AG04450 (cell line): Measurements from ENCODE around the gene RIPPLY3. TPM values are rescaled to one million over a fixed set of nuclear protein-coding genes. Genes with fewer than 3 reads are reported as not detected.
"Not testable (repeated sequence)": the region's sequence is repeated elsewhere in the genome, so short reads cannot be mapped to it uniquely, and the experiment has no call there.

ENCODE experiments used
- CTCF ChIA-PET: fragments of 300-600, 350-600 bp; formaldehyde crosslinking; extraction: SDS; loops from one replicate; lab custom pipeline; 2022; ENCODE audit warnings: antibody characterized with exemption, inconsistent platforms; lab: Charles Lee
- POLR2A ChIA-PET: fragments of 350-600 bp; formaldehyde crosslinking; extraction: SDS; loops from one replicate; lab custom pipeline; 2021; ENCODE audit warnings: antibody characterized with exemption, inconsistent platforms; lab: Yijun Ruan, JAX
- DNase-seq: peaks from one replicate; pipeline ENCODE4 v3.0.0-alpha.2; 2011; ENCODE audit warnings: low read depth, low spot score
- H3K27ac ChIP-seq: one replicate; pipeline ENCODE4 v1.5.1; 2012; ENCODE audit warnings: low read depth, low read length, control low read depth
- H3K27me3 ChIP-seq: one replicate; pipeline ENCODE4 v1.6.0; 2012; ENCODE audit warnings: low read length; ENCODE audit not compliant: control insufficient read depth, insufficient read depth
- H3K4me3 ChIP-seq: 2 replicates; pipeline ENCODE4 v1.5.1; 2011; ENCODE audit warnings: mild to moderate bottlenecking, low read depth, low read length, control low read depth
- H3K9me3 ChIP-seq: 2 replicates; pipeline ENCODE4 v1.5.1; 2012; ENCODE audit warnings: low read length; ENCODE audit not compliant: control insufficient read depth, insufficient read depth
- polyA plus RNA-seq: library from polyadenylated mRNA; depleted of rRNA; stranded (reverse); fragments of >200 nt; gene quantifications from 2 replicates; pipeline ENCODE4 v1.2.3, GENCODE V29; 2011
- TF ChIP-seq, protein P1 (sequence below): IDR thresholded peaks from 2 replicates; pipeline ENCODE4 v1.5.1; 2011; ENCODE audit warnings: low read depth, low read length, control low read depth, inconsistent platforms

The RIPPLY3 gene
- polyA plus RNA-seq, 1 experiment = 0.04 TPM

DNA sequence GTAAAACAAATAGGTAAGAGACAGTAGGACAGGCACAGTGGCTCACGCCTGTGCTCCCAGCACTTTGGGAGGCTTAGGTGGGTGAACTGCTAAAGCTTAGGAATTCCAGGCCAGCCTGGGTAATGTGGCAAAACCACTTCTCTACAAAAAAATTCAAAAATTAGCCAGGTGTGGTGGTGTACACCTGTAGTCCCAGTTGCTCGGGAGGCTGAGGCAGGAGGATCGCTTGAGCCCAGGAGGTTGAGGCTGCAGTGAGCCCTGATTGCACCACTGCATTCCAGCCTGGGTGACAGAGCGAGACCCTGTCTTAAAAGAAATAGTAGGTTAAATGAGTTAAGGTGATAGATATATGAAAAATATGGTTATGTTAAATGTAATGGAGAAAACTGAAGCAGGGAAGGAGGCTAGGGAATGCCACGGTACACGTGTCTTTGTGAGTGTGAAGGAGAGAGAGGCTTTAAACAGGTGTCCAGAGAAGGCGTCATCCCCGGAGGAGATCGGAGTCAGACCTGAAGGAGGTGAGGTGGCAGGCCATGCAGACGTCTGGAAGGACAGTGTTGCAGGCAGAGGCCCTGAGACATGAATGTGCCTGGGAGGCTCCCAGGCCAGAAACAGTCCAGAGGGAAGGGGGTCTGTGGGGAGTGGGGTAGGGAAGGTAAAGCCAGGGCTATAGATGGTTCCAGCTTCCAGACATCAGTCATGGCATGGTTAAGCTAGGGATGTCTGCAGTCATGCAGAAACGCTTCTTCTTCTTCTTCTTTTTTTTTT lies 7.2 kb upstream of the RIPPLY3 start:
- no peak for DNase-seq
- peaks cover 8% of the 10 kb centered on the region for H3K27me3 ChIP-seq
- peaks cover 2% of the 10 kb centered on the region; the same call in 1 of the 2 replicates for H3K9me3 ChIP-seq
- ChIA-PET CTCF (no interaction called here), POLR2A (no interaction called here)
- H3K4me3 ChIP-seq = no peak overlapping the region
- TF ChIP-seq, protein P1, sequence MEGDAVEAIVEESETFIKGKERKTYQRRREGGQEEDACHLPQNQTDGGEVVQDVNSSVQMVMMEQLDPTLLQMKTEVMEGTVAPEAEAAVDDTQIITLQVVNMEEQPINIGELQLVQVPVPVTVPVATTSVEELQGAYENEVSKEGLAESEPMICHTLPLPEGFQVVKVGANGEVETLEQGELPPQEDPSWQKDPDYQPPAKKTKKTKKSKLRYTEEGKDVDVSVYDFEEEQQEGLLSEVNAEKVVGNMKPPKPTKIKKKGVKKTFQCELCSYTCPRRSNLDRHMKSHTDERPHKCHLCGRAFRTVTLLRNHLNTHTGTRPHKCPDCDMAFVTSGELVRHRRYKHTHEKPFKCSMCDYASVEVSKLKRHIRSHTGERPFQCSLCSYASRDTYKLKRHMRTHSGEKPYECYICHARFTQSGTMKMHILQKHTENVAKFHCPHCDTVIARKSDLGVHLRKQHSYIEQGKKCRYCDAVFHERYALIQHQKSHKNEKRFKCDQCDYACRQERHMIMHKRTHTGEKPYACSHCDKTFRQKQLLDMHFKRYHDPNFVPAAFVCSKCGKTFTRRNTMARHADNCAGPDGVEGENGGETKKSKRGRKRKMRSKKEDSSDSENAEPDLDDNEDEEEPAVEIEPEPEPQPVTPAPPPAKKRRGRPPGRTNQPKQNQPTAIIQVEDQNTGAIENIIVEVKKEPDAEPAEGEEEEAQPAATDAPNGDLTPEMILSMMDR = no peak
- H3K27ac ChIP-seq = no peak overlapping the region

DNA sequence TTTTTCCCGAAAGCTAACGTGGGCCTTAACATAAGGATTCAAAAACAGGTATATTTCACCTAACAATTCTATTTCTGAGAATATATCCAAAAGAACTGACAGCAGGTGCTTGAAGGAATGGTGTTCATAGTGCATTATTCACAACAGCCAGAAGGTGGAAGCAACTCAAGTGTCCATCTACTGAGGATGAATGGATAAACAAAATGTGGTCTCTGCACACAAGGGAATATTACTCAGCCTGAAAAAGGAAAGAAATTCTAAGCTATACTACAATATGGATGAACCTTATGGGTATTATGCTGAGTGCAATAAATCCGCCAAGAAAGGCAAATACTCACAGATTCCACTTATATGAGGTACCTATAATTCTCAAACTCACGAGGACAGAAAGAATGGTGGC lies 6.1 kb upstream of the RIPPLY3 start:
- CTCF ChIA-PET = no interaction called here

DNA sequence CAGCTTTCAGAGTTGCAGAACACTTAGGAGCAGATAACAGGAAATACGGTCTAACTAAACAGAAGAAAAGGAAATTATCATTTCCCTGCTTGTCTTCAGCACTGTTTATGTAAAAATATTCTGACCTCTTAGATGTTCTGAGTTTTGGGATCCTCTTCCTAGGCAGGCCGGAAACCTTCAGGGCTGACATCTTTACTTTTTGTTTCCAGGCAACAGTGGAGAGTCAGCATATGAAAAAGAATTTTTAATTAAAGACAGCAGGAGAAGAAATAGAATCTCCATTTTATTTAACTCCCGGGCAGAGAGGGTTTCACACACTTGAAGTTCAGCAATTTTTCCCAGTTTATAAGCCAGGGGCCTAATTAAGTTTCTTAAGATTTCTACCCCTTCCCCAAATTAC lies 5.1 kb upstream of the RIPPLY3 start:
- CTCF ChIA-PET = interaction anchor here (0.9 to 1.6 kb wide), 3 partner anchors 11 to 495 kb away, joined by 3 to 7 read pairs (median 5); no protein-coding TSS in a partner anchor
- H3K4me3 ChIP-seq = no peak overlapping the region
- POLR2A ChIA-PET = interaction anchor here (1.6 kb wide), 1 partner anchor 12 kb away, joined by 3 read pairs; no protein-coding TSS in a partner anchor
- DNase-seq = no peak
- H3K27ac ChIP-seq = no peak overlapping the region
- peaks cover 11% of the 10 kb centered on the region for H3K9me3 ChIP-seq
- TF ChIP-seq, protein P1 = no peak
- H3K27me3 ChIP-seq = peaks cover 20% of the 10 kb centered on the region

More for the DNA sequence above, 6.1 kb upstream of the RIPPLY3 start:
- no peak overlapping the region for H3K4me3 ChIP-seq
- peaks cover 10% of the 10 kb centered on the region for H3K27me3 ChIP-seq
- H3K27ac ChIP-seq = no peak overlapping the region
- TF ChIP-seq, protein P1 = no peak
- POLR2A ChIA-PET = interaction anchor here (1.6 kb wide), 1 partner anchor 11 kb away, joined by 3 read pairs; no protein-coding TSS in a partner anchor
- peaks cover 4% of the 10 kb centered on the region for H3K9me3 ChIP-seq
- DNase-seq = no peak

DNA sequence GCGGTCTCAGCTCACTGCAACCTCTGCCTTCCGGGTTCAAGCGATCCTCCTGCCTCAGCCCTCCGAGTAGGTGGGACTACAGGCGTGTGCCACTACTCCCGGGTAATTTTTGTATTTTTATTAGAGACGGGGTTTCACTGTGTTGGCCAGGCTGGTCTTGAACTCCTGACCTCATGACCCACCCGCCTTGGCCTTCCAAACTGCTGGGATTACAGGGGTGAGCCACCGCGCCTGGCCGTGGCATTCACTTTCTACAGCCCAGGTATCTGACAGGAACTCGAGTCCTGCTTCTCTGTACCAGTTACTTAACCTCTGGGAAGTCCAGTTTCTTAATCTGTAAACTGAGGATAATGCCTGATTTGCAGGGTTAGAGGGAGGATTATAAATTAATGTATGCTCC lies 3.7 kb upstream of the RIPPLY3 start:
- CTCF ChIA-PET = interaction anchor here (1.6 kb wide), 1 partner anchor 63 kb away, joined by 3 read pairs; no protein-coding TSS in a partner anchor
- POLR2A ChIA-PET = not testable (repeated sequence)
- peaks cover 26% of the 10 kb centered on the region for H3K27me3 ChIP-seq

DNA sequence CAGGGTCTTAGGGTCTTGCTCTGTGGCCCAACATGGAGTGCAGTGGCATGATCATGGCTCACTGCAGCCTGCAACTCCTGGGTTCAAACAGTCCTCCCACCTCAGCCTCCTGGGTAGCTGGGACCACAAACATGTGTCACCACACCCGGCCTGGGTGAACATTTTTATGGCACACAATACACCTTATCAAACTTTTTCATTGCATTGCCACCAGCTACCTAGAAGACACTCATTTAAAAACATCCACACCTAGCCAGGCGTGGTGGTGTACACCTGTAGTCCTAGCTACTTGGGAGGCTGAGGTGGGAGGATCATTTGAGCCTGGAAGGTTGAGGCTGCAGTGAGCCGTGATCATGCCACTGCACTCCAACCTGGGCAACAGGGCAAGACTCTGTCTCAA lies 2.6 kb upstream of the RIPPLY3 start:
- H3K4me3 ChIP-seq, DNase-seq, H3K27ac ChIP-seq, POLR2A ChIA-PET, CTCF ChIA-PET: not testable (repeated sequence)
- Histone ChIP-seq H3K9me3 (peaks cover 11% of the 10 kb centered on the region), H3K27me3 (peaks cover 35% of the 10 kb centered on the region)

More for the DNA sequence above, 3.7 kb upstream of the RIPPLY3 start:
- H3K9me3 ChIP-seq = peaks cover 11% of the 10 kb centered on the region
- H3K4me3 ChIP-seq, H3K27ac ChIP-seq, DNase-seq: not testable (repeated sequence)
